ENCODE results near the gene GABBR2. TPM values are rescaled to one million over a fixed set of nuclear protein-coding genes. Genes with fewer than 3 reads are reported as not detected.
A peak's percentile ranks its signal among the peaks of the same experiment; 100 is the strongest.
"Not testable (repeated sequence)": the region's sequence is repeated elsewhere in the genome, so short reads cannot be mapped to it uniquely, and the experiment has no call there.

GABBR2 gene
- total and polyA plus RNA-seq, 8 donors, result 0.41 to 2.3 (median 0.79) TPM

- ATAC-seq (no peak), DNase-seq (no peak)
- Histone ChIP-seq H3K36me3 (no peaks in the 10 kb centered on the region), H3K4me1 (no peaks in the 10 kb centered on the region), H3K27ac (no peak overlapping the region), H3K27me3 (no peaks in the 10 kb centered on the region), H3K4me3 (no peak overlapping the region), H3K9me3 (no peaks in the 10 kb centered on the region)
- intact Hi-C loops (cut with DNase I), result no loop called here
- TF ChIP-seq CTCF (IDR thresholded peaks at IDR 0.05), result no peak
Measured at GRCh38 chr9:98687911-98688310, 20.8 kb downstream of the GABBR2 start.

- Histone ChIP-seq H3K9me3 (no peaks in the 10 kb centered on the region), H3K36me3 (no peaks in the 10 kb centered on the region), H3K4me1 (no peaks in the 10 kb centered on the region), H3K4me3 (no peak overlapping the region), H3K27ac (no peak overlapping the region), H3K27me3 (no peaks in the 10 kb centered on the region)
- intact Hi-C loops (cut with DNase I), result no loop called here
- no peak for TF ChIP-seq CTCF (IDR thresholded peaks at IDR 0.05)
- DNase-seq, result no peak
- no peak for ATAC-seq
Measured at GRCh38 chr9:98686961-98687855, 21.5 kb downstream of the GABBR2 start.

- H3K36me3 ChIP-seq; H3K4me3 ChIP-seq; DNase-seq; H3K9me3 ChIP-seq; H3K27me3 ChIP-seq; H3K27ac ChIP-seq; H3K4me1 ChIP-seq; intact Hi-C loops (cut with DNase I); ATAC-seq: not testable (repeated sequence)
Measured at GRCh38 chr9:98684816-98685215, 23.9 kb downstream of the GABBR2 start.

- Histone ChIP-seq H3K27ac (no peak overlapping the region), H3K4me3 (no peak overlapping the region), H3K9me3 (no peaks in the 10 kb centered on the region), H3K36me3 (no peaks in the 10 kb centered on the region), H3K27me3 (peaks cover 0 to 18% of the 10 kb centered on the region in 2 donors), H3K4me1 (no peaks in the 10 kb centered on the region)
- DNase-seq (no peak), ATAC-seq (peak; percentile 34)
- peak in 1 of 2 donors; percentile 24 for TF ChIP-seq CTCF (IDR thresholded peaks at IDR 0.05)
- intact Hi-C loops (cut with DNase I), result no loop called here
Measured at GRCh38 chr9:98678244-98678842, 30.4 kb downstream of the GABBR2 start.

GRCh38 chr9:98673681-98674080 is 35.1 kb downstream of the GABBR2 start:
- no peak for TF ChIP-seq CTCF (IDR thresholded peaks at IDR 0.05)
- ATAC-seq, result no peak
- H3K27ac ChIP-seq, result no peak overlapping the region
- intact Hi-C loops (cut with DNase I), result no loop called here
- H3K4me1 ChIP-seq, result no peaks in the 10 kb centered on the region
- no peak for DNase-seq
- no peaks in the 10 kb centered on the region for H3K9me3 ChIP-seq
- H3K36me3 ChIP-seq, result no peaks in the 10 kb centered on the region
- no peak overlapping the region for H3K4me3 ChIP-seq
- peaks cover 0 to 18% of the 10 kb centered on the region in 2 donors for H3K27me3 ChIP-seq

Data from left lung (tissue), 10 donors.